ENCODE data around the gene MTF1.

The MTF1 gene

GRCh38 chr1:37867784-37868183 is 8.4 kb upstream of the MTF1 start:
- no peak for DNase-seq (ENCODE audit: low spot score)

- DNase-seq (ENCODE audit: low spot score): no peak
Measured at GRCh38 chr1:37866491-37866890, 7.1 kb upstream of the MTF1 start.

- DNase-seq (ENCODE audit: low spot score): no peak
Measured at GRCh38 chr1:37865348-37866120, 6.1 kb upstream of the MTF1 start.

- DNase-seq (ENCODE audit: low spot score): no peak
Measured at GRCh38 chr1:37862330-37862729, 2.9 kb upstream of the MTF1 start.

GRCh38 chr1:37861151-37861550 is 1.8 kb upstream of the MTF1 start:
- no peak for DNase-seq (ENCODE audit: low spot score)

- no peak for DNase-seq (ENCODE audit: low spot score)
Measured at GRCh38 chr1:37860346-37860666, 914 bp upstream of the MTF1 start.

GRCh38 chr1:37858931-37859506 is 373 bp downstream of the MTF1 start:
- no peak for DNase-seq (ENCODE audit: low spot score)

- no peak for DNase-seq (ENCODE audit: low spot score)
Measured at GRCh38 chr1:37854406-37854805, 5.0 kb downstream of the MTF1 start.

GRCh38 chr1:37853157-37853556 is 6.2 kb downstream of the MTF1 start:
- DNase-seq (ENCODE audit: low spot score): no peak

GRCh38 chr1:37851782-37852210 is 7.6 kb downstream of the MTF1 start:
- no peak for DNase-seq (ENCODE audit: low spot score)

- DNase-seq (ENCODE audit: low spot score): no peak
Measured at GRCh38 chr1:37851262-37851661, 8.1 kb downstream of the MTF1 start.

GRCh38 chr1:37850352-37850955 is 8.9 kb downstream of the MTF1 start:
- no peak for DNase-seq (ENCODE audit: low spot score)

GRCh38 chr1:37849480-37849879 is 9.9 kb downstream of the MTF1 start:
- DNase-seq (ENCODE audit: low spot score): no peak

GRCh38 chr1:37846647-37847339 is 12.6 kb downstream of the MTF1 start:
- DNase-seq (ENCODE audit: low spot score): no peak

GRCh38 chr1:37845786-37846185 is 13.6 kb downstream of the MTF1 start:
- DNase-seq (ENCODE audit: low spot score): no peak

- DNase-seq (ENCODE audit: low spot score): no peak
Measured at GRCh38 chr1:37845049-37845646, 14.2 kb downstream of the MTF1 start.

- no peak for DNase-seq (ENCODE audit: low spot score)
Measured at GRCh38 chr1:37844536-37844935, 14.9 kb downstream of the MTF1 start.

- DNase-seq (ENCODE audit: low spot score): no peak
Measured at GRCh38 chr1:37841652-37842051, 17.7 kb downstream of the MTF1 start.

- no peak for DNase-seq (ENCODE audit: low spot score)
Measured at GRCh38 chr1:37840711-37841110, 18.7 kb downstream of the MTF1 start.

GRCh38 chr1:37839676-37840075 is 19.7 kb downstream of the MTF1 start:
- DNase-seq (ENCODE audit: low spot score): no peak

- DNase-seq (ENCODE audit: low spot score): no peak
Measured at GRCh38 chr1:37836788-37837187, 22.6 kb downstream of the MTF1 start.

- DNase-seq (ENCODE audit: low spot score): no peak
Measured at GRCh38 chr1:37831809-37832208, 27.6 kb downstream of the MTF1 start.

- DNase-seq (ENCODE audit: low spot score): no peak
Measured at GRCh38 chr1:37831109-37831508, 28.3 kb downstream of the MTF1 start.

Measured in CD4-positive, alpha-beta T cell treated with Interleukin-6 at 100 ng/mL for 8 hours (primary cell).